ENCODE results near the gene PM20D2.
A peak's percentile ranks its signal among the peaks of the same experiment; 100 is the strongest.
"Not testable (repeated sequence)": the region's sequence is repeated elsewhere in the genome, so short reads cannot be mapped to it uniquely, and the experiment has no call there.

Gene PM20D2

GRCh38 chr6:89145956-89146717 is at the start of gene PM20D2:
Gene PM20D2, plus strand, starts transcription at chr6:89146055. Its CDS starts 90 bp downstream, at chr6:89146145.
- peak; percentile 73 for DNase-seq (ENCODE audit: low read depth)

- no peak for DNase-seq (ENCODE audit: low read depth)
These were observed 47.4 kb upstream of the PM20D2 start for GRCh38 chr6:89098461-89098860.

GRCh38 chr6:89100114-89100513 is 45.7 kb upstream of the PM20D2 start:
- DNase-seq (ENCODE audit: low read depth) = no peak

DNA sequence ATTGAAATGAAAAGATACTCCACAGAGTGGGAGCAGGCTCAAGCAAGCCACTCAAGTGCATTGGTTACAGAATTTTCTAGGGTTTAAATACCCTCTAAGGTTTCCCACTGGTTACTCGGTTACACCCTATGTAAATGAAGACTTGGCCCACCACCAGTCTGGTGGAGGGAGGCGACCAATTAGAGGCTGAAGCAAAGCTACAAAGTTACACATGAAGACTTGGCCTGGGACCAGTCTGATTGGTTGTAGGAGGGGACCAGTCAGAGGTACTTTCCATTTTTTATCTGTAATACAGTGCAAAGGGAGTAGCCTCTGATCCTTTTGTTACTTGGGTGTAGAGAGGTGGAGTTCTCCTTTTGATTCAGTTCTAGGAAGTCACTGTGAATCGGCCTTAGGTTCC is 35.6 kb upstream of the PM20D2 start:
- DNase-seq (ENCODE audit: low read depth) = no peak

GRCh38 chr6:89111933-89112332 is 33.9 kb upstream of the PM20D2 start:
- DNase-seq (ENCODE audit: low read depth) = no peak

GRCh38 chr6:89116702-89117101 is 29.2 kb upstream of the PM20D2 start:
- no peak for DNase-seq (ENCODE audit: low read depth)

DNA sequence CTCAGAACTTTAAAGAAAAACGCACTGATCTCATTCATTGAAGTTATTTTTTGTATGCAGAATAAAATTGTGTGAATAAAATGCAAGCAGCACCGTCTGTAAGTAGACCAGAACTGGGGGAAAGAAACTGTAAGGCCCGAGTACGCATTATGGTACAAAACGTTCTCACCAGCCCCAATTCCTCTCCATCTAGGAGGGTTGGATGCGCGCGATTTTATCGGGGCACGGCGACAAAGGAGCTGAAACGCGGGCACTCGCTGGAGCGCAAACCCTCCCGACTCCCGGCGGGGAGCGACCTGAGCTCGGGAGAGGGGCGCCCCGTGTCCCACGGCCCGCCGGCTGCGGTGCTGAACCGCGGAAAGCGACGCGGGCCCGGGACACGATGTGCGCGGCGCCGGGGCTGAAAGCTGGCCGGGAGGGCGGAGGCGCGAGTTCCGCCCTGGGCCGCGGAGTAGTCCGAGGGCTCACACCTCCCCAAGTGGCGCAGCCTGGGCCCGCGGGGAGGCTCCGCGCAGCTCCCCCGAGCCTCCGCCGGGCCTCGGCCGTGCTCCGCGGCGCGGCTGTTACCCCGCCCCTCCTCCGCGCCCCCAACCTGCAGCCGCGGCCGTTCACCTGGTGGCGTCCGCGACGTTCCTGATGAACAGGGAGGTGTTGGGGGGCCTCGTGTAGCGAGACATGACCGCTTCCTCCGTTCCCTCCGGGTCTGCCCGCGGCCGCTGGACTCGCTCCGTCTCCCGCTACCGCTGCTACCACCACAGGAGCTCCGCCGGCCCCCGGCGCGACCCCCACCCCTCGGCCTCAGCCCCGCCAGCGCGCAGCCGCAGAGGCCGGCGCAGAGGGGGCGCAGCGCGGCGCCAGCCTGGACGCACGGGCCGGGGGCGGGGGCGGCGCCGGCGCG is 28.4 kb upstream of the PM20D2 start, which contains the start of gene SRSF12:
SRSF12 (minus strand) TSS at position 861 of the 898 bp plus-strand sequence; CDS start at position 677, 184 bp downstream.
- peak; percentile 31 for DNase-seq (ENCODE audit: low read depth)

- DNase-seq (ENCODE audit: low read depth) = no peak
These were observed 26.9 kb upstream of the PM20D2 start for GRCh38 chr6:89118931-89119330.

DNA sequence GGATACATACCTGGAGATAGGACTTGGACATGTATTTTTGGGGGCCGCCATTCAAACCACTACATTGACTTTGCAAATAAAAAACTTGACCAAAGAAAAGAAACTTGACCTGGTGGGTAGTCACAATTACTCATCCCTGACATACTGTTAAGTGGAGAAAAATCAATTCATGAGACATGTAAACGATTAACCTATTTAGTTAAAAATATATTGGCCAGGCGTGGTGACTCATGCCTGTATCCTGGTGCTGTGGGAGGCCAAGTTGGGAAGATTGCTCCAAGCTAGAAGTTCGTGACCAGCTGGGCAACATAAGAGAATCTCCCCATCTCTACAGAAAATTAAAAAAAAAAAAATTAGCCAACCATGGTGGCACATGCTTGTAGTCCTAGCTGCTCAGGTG is 25.5 kb upstream of the PM20D2 start:
- DNase-seq (ENCODE audit: low read depth) = no peak

DNA sequence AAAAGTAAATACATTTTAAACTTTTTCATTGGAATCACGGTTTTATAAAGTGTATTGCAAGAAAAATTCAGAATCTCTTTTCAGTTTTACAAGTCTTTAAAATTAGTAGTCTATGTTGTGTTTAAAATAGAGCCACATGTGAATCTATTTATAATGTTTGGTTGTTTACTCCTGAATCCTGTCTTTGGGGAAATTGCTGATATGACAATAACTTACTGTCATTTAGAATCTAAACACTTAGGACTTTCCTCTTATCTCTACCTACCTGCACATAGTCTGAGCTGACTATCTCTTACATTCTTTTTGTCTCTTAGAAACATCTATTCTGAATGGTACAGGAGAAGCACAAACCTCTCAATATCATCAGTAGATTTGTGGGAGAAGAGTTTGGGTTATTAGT is 23.9 kb upstream of the PM20D2 start:
- DNase-seq (ENCODE audit: low read depth) = no peak

DNA sequence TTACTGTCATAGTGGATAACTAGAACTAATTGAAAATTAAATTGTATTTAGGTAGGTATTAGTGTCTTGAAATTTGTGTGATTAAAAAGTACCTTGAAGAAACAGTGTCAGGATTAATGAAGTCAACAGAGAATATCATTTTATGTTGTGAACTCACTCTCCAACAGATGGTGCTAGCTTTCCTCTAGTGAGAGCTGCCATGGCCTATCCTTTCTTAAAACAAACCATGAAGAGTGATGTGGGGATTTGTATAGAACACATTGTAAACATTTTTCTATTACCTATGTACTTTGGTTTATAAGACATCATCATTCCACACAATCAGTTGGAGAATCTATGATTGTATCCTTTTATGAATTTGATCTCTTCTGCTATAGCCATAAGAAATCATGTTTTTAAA is 23.2 kb upstream of the PM20D2 start:
- no peak for DNase-seq (ENCODE audit: low read depth)

DNA sequence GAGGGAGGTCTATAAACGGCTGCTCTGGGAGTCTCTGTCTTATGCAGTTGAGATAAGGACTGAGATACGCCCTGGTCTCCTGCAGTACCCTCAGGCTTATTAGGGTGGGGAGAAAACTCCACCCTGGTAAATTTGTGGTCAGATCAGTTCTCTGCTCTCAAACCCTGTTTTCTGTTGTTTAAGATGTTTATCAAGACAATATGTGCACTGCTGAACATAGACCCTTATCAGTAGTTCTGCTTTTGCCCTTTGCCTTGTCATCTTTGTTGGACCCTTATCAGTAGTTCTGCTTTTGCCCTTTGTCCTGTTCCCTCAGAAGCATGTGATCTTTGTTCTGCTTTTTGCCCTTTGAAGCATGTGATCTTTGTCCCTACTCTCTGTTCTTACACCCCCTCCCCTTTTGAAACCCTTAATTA is 17.6 kb upstream of the PM20D2 start:
- not testable (repeated sequence) for DNase-seq (ENCODE audit: low read depth)

DNA sequence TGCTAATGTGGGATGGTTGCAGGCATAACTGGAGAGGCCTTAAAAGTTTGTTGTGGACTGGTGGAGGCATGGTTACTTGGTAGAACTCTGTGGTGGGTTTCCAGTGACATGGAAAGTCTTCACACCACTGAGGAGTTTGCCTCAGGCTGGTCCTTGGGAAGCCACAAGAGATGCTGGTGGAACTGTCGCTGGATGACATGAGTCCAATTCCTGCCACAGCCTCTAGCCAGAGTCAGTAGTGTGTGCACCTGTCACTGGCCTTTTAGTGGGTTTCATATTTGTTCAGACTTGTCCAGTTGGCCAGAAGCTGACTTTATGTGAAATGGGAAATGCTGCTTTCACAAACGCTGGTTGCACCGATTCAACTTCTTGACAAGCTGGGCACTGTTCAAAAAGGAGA is 14.3 kb upstream of the PM20D2 start:
- DNase-seq (ENCODE audit: low read depth) = no peak

GRCh38 chr6:89132057-89132456 is 13.8 kb upstream of the PM20D2 start:
- no peak for DNase-seq (ENCODE audit: low read depth)

DNA sequence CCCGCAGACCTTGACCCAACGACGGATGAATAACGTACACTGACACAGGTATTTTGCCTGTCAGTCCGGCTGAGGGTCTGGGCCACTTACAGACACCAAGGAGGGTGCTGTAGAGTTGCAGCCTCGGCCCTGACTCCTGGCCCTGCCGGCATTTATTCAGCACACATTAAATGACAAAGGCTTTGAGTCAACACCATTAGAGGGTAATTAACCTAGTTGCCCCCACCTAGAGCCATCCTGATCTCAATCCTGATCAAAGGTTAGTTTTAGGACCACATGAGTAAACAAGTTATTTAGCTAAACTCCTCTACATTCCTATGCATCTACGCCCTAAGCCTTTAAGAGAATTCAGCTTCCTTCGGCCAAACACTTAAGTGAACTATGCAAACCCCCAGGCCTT is 11.9 kb upstream of the PM20D2 start:
- DNase-seq (ENCODE audit: low read depth) = no peak

GRCh38 chr6:89134723-89135122 is 11.1 kb upstream of the PM20D2 start:
- DNase-seq (ENCODE audit: low read depth) = no peak

DNA sequence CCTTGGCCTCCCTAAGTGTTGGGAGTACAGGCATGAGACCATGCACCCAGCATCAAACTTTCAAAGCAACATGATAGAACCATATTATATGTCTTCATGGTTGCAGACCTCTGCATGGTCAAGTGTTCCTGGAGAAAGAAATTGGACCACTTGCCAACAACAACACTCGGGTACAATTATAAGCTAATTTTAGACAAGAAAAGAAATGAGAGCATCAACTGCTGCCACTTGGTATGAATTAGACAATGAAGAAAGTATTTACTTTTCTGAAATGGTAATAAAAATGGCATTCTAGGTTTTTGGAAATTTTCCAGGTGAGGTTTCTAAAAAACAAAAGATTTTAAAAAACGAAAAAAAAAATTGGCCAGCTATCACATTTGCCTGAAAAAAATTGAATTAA is 7.7 kb upstream of the PM20D2 start:
- DNase-seq (ENCODE audit: low read depth) = no peak

- DNase-seq (ENCODE audit: low read depth) = no peak
These were observed 6.1 kb upstream of the PM20D2 start for GRCh38 chr6:89139509-89140346.

DNA sequence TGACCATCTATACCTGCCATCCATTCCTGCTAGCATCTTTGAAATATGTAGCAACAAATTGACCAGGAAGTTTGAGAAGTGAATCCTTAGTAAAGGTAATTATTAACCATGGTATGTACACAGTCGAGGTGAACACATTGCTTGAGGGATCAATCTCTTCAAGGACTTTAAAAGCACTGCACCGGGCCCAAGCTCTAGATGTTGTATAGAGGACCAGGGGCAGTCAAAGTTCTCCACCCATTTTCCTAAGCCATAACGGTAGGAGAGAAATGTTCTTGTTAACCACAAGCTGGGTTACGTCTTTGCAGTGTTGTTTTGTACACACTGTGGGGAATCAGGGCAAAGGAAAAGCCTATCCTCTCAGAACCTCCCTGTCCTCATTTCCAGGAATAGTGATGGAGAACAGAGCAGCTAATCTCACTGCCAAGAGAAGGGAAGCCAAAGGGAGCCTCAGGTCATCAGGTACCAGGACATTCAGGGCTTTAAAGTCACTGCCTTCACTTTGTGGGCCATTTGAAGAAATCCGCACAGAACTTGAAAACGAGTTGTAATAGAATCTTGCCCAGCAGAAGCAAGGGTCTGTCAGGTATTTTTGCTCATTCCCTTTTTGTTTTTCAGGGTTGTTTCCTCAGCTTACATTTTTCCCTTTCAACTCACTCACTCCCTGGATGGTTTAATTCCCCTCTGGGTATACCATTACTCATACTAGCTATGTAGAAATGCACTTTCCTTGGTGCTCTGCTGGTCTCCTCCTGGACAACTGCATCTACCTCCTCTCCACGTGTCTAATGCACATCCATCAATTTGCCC is 5.3 kb upstream of the PM20D2 start:
- no peak for DNase-seq (ENCODE audit: low read depth)

DNA sequence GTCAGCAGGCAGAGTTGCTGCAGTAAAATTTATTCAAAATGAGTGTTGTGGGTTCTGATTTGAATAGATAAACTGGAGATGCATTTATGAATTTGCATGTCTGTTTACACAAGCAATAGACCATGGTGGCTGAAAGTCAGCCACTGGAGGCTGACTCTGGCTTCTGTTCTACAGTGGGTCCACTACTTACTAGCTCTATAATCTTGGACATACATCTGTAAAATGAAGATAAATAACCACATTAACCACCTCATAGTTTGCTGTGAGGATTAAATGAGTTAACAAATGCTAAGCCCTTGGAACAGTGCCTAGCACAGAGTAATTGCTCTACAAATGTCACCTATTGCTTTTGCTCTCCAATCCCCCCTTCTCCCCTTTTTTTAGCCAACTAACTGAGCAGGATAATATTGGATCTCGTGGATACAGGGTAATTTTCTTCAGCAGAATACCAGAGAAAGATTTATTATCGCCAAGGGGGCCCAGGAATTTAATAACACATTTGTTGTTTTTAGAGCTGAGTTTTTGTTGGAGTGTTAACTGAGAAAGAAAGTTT is 1.4 kb upstream of the PM20D2 start:
- no peak for DNase-seq (ENCODE audit: low read depth)

Data from activated T-cell treated with anti-CD3 and anti-CD28 coated beads for 48 hours (primary cell).